Hepatocyte (in vitro differentiated cells): ENCODE results near the gene ZDHHC14.

Source experiments
- EZH2 ChIP-seq: fragments of 200-600 bp; sonication (generic); IDR thresholded peaks from 2 replicates; pipeline ENCODE4 v1.6.1; 2016; ENCODE audit warnings: antibody characterized with exemption, mild to moderate bottlenecking, borderline replicate concordance
- TF ChIP-seq, protein P1 (sequence below): fragments of 200-600 bp; sonication (generic); IDR thresholded peaks from 2 replicates; pipeline ENCODE4 v1.5.1; 2016; ENCODE audit warnings: antibody characterized with exemption, mild to moderate bottlenecking; ENCODE audit not compliant: poor library complexity

GRCh38 chr6:157376241-157376640 is 4.7 kb upstream of the ZDHHC14 start:
- no peak for TF ChIP-seq EZH2
- TF ChIP-seq, protein P1, sequence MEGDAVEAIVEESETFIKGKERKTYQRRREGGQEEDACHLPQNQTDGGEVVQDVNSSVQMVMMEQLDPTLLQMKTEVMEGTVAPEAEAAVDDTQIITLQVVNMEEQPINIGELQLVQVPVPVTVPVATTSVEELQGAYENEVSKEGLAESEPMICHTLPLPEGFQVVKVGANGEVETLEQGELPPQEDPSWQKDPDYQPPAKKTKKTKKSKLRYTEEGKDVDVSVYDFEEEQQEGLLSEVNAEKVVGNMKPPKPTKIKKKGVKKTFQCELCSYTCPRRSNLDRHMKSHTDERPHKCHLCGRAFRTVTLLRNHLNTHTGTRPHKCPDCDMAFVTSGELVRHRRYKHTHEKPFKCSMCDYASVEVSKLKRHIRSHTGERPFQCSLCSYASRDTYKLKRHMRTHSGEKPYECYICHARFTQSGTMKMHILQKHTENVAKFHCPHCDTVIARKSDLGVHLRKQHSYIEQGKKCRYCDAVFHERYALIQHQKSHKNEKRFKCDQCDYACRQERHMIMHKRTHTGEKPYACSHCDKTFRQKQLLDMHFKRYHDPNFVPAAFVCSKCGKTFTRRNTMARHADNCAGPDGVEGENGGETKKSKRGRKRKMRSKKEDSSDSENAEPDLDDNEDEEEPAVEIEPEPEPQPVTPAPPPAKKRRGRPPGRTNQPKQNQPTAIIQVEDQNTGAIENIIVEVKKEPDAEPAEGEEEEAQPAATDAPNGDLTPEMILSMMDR: no peak
